Measurements from ENCODE around the gene ZNF277.
"Not testable (repeated sequence)": the region's sequence is repeated elsewhere in the genome, so short reads cannot be mapped to it uniquely, and the experiment has no call there.

ZNF277 gene

DNA sequence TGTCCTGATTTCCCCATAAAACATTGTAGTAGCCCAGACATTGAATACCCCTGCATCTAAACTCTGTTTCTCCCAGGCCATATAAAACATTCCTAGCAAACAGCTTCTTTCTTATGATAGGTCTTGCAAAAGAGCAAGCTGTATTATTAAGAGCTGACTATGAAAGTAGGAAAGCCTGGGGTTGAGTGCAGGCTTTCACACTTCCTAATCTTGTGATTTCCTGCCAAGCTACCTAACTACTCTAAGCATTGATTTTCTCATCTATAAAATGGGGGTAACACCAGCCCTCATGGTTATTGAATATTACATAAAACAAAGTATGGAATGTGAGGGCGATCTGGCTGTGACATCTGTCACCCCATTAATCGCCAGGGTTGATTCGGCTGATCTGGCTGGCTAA is 81.8 kb downstream of the ZNF277 start:
- no peak for DNase-seq (ENCODE audit: low read depth in 1 of 2, low spot score in 1 of 2)

DNA sequence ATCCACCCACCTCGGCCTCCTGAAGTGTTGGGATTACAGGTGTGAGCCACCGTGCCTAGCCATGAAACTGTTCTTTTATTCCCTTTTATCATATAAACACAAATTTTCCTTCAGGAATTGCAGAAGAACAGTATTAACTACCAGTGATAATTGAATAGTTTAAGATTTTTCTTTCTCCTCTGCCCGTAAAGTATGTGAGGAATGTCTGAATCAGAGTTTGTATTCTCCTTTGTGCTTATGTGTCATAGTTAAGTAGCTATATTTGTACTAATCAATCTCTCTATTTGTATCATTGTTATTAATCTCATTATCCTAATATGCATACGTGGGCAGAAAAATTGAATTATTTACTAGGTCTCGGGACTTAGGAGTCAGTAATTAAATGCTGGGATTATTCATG is 83.6 kb downstream of the ZNF277 start:
- no peak for DNase-seq (ENCODE audit: low read depth in 1 of 2, low spot score in 1 of 2)

DNA sequence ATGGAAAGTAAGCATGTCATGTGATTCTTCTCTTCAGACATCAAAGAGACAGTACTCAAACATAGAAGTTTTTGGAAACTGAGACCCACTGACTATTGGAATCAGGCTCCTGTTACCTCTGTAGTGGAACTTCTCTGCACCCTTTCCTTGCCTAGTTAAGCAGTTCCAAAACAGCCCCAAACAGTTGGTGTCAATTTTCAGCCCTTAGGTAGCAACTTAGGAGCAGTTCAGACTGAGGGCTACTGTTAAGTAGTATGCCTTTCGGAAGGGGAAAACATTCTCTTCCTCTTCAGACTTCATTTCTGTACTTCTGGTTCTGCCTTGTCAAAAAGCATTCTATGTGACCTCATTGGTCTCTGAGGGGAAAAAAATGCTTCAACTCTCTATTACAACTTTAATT is 85.7 kb downstream of the ZNF277 start:
- DNase-seq (ENCODE audit: low read depth in 1 of 2, low spot score in 1 of 2), result no peak

DNA sequence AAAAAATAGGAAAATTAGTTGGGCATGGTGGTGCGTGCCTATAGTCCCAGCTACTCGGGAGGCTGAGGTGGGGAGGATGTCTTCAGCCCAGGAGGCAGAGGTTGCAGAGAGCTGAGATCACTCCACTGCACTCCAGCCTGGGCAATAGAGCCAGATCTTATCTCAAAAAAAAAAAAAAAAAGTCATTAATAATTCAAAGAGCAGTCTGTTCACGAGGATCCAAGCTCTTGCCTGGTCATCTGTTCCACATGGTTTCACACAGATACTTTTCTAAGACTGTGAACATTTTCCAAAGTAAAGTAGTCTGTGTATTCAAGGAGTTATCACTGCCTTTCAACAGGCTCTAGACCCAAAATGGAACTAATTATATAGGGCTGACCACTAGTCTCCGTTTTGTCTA is 86.9 kb downstream of the ZNF277 start:
- no peak for DNase-seq (ENCODE audit: low read depth in 1 of 2, low spot score in 1 of 2)

DNA sequence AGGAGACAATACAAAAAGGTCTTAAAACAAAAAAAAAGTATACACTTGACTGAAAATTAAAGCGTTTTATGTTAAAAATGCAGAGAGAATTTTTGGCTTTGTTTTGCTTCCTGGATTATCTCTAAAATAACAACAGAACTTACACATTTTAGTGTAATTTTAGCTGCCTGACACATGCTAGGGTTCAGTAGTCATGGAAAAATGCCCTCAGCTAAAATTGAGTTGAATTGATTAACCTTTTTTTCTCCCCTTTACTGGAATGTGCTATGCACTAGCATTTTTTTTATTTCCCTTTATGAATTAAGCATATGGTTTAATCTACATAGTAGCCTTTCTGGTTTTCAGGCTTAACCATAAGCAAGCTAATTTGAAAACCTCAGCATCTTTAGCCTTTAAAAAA is 89.9 kb downstream of the ZNF277 start:
- no peak for DNase-seq (ENCODE audit: low read depth in 1 of 2, low spot score in 1 of 2)

DNA sequence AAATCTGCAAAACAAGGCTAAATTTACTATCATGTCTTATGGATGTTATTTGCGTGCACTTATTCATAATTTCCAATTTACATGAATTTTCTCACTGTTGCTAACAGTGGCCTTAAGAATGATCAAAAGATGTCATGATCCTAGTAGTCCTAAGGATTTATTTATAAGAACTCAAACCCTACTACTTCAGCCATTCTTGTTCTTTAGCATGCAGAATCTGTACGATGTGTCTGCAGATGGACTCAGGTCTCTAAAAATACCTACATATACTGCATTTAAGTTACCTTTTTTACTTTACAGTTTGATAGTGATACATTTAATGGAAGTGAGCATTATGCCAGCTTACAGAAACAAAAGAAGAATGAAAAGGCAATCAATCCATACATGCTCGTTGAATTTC is 91.2 kb downstream of the ZNF277 start:
- no peak for DNase-seq (ENCODE audit: low read depth in 1 of 2, low spot score in 1 of 2)

- DNase-seq (ENCODE audit: low read depth in 1 of 2, low spot score in 1 of 2), result no peak
Observed at GRCh38 chr7:112298543-112299100, 92.1 kb downstream of the ZNF277 start.

DNA sequence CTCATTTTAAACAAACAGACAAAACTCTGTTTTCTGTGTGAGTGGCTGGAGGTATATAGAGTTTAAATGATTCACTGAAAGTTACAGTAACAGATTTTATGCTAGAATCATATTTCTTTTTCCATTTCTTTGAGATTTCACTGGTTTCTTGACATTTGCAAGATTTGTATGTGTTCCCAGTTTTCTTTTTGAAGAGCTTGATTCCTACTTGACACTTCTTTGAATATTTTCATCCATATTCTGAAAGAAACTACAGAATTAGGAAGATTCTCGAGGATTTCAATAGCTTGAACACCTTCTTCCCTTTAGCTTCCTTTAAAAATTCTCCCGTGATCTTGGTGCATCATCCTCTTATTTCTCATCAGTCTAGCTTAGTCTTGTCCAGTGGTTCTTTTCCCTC is 93.6 kb downstream of the ZNF277 start:
- DNase-seq (ENCODE audit: low read depth in 1 of 2, low spot score in 1 of 2), result no peak

- no peak for DNase-seq (ENCODE audit: low read depth in 1 of 2, low spot score in 1 of 2)
Observed at GRCh38 chr7:112300831-112301407, 94.4 kb downstream of the ZNF277 start.

DNA sequence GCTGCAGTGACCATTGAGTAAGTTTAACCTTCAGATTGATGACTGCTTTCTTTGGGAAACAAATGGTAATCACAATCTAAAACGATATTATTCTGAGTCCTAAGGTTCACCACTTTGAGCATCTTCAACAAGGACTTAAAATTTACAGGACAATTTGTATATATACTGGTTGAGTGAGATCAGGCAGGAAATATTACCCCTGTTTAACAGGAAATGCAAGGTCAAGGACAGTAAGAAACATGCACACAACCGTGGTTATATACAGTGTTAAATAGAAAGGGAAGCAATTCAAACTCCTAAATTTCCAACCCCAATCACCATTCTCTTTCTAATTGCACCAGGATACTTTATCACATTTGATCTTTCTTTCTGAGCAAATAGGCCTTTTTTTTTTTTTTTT is 96.1 kb downstream of the ZNF277 start:
- DNase-seq (ENCODE audit: low read depth in 1 of 2, low spot score in 1 of 2), result no peak

DNA sequence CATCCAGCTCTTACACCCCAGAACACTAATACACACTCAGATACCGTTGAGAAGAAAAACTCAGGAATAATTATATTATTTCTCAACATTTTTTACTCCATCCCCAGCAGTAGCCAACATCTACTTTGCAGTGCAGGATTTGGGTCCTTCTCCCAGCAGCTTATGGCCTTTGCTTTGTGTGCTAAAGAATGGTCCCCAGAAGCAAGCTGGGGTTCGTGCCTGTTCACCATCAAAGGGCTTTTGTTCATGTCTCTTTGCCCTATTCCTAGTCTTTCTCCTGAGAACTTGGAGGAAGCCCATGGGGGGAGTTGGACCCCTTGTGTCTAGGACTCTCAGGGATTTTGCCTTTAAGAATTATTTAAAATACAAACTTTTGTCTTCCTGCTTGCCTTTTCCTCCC is 100.4 kb downstream of the ZNF277 start:
- no peak for DNase-seq (ENCODE audit: low read depth in 1 of 2, low spot score in 1 of 2)

DNA sequence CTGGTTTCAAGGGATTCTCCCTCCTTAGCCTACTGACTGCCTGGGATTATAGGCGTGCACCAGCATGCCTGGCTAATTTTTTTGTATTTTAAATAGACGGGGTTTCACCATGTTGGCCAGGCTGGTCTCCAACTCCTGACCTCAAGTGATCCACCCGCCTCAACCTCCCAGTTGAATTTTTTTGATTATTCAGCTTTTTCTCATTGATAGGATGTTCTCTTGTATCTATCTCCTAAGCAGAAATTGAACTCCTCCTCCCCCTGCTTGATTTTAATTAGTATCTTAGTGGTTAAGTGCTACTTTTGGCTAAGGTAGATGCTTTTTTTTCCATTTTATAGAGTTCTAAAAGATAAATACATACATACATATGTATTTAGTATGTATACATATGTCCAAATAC is 101.0 kb downstream of the ZNF277 start:
- no peak for DNase-seq (ENCODE audit: low read depth in 1 of 2, low spot score in 1 of 2)

DNA sequence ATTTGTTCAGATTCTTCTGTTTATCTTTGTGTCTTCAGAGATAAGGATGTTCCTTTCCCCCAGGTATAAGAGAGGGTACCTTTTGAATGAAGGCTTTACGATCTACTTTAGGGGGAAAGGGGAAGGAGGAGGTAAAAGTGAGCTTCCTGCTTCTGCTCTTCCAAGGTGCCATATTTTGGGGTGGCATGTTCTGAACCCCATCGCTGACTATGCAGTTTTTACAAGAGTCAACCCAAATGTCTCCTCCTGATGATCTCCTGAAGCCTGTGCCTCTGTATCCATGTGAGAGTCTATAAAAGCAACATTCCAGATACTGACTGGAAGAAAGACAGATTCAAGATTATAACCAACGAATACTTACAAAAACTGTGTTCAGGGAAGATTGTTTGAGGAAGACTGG is 102.5 kb downstream of the ZNF277 start:
- no peak for DNase-seq (ENCODE audit: low read depth in 1 of 2, low spot score in 1 of 2)

DNA sequence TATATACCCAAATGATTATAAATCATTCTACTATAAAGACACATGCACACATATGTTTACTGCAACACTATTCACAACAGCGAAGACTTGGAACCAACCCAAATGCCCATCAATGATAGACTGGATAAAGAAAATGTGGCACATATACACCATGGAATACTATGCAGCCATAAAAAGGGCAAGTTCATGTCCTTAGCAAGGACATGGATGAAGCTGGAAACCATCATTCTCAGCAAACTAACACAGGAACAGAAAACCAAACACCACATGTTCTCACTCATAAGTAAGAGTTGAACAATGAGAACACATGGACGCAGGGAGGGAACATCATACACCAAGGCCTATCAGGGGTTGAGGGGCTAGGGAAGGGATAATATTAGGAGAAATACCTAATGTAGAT is 110.3 kb downstream of the ZNF277 start:
- DNase-seq (ENCODE audit: low read depth in 1 of 2, low spot score in 1 of 2), result not testable (repeated sequence)

DNA sequence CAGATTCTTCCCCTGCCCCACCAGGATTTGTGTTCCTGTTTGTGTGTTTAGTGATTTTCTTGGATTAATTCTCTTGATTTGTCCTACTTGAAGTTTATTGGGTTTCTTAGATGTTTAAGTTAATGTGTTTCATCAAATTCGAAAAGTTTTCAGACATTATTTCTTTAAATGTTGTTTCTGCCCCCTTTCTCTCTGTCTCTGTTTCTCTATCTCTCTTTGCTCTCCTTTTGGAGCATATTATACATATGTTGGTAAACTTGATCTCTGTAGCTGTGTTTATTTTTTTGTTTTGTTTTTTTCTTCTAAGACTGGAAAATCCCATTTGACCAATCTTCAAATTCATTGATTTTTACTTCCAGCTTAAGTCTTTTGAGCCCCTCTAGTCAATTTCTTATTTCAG is 115.6 kb downstream of the ZNF277 start:
- no peak for DNase-seq (ENCODE audit: low read depth in 1 of 2, low spot score in 1 of 2)

DNA sequence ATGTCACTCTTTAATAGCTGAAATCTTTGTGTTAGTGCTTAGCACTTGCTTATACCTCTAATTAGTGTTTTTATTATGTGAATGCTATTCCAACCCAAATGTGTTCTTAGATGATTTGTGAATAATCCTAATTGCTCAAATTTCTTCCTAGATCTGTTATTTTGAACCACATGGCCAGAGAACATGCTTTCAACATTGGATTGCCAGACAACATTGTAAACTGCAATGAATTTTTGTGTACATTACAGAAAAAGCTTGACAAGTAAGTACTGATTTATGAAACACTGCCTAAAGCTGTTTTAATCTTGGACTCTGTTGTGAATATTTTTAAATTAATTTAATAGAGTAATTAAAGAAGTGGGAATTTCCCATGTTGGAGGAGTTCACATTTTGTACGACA is 121.1 kb downstream of the ZNF277 start:
- no peak for DNase-seq (ENCODE audit: low read depth in 1 of 2, low spot score in 1 of 2)

- no peak for DNase-seq (ENCODE audit: low read depth in 1 of 2, low spot score in 1 of 2)
Observed at GRCh38 chr7:112331492-112331891, 125.0 kb downstream of the ZNF277 start.

DNA sequence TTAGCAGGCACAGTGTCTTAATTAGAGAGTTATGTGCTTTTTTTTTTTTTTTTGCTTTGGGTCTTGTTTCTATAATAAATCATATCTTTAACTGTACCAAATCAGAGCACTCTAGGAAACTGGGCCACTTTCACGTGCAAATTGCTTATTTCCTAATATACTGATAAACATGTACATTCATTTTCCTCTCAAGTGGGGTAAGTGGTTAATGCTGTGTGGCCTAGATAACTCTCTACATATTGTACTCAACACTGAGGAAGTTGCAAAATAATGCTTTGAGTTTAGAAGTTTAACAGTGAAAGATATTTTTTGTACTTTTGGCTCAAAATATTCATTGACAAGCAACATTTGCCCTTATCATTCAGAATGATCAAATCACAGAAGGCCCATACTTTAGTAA is 127.9 kb downstream of the ZNF277 start:
- no peak for DNase-seq (ENCODE audit: low read depth in 1 of 2, low spot score in 1 of 2)

DNA sequence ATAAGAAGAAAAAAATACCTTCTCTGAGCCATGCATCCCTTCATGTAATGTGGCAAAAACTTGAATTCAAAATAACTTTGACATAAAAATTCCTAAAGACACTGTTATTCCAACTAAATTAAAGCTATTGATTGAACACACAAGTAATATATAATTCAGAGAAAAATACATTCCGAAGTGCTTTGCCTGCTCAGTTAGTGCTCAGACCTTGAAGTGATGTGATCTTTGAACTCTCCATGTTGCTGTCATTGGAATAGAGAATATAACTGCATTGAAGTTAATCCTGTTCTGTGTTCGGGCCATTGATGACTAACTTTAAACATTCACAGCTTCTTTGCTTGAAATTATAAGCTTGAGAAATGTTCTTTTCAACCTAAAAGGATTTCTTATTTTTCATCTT is 129.8 kb downstream of the ZNF277 start:
- DNase-seq (ENCODE audit: low read depth in 1 of 2, low spot score in 1 of 2), result no peak

GRCh38 chr7:112336936-112337576 is 130.6 kb downstream of the ZNF277 start:
- DNase-seq (ENCODE audit: low read depth in 1 of 2, low spot score in 1 of 2), result no peak

- DNase-seq (ENCODE audit: low read depth in 1 of 2, low spot score in 1 of 2), result no peak
Observed at GRCh38 chr7:112337892-112338291, 131.4 kb downstream of the ZNF277 start.

GRCh38 chr7:112338786-112339185 is 132.3 kb downstream of the ZNF277 start:
- DNase-seq (ENCODE audit: low read depth in 1 of 2, low spot score in 1 of 2), result no peak

GRCh38 chr7:112341464-112341863 is 135.0 kb downstream of the ZNF277 start:
- DNase-seq (ENCODE audit: low read depth in 1 of 2, low spot score in 1 of 2), result no peak
